Tibial artery (tissue), 4 donors: ENCODE results near the gene AFG1L.

Experiments used
- DNase-seq, 2 donors: peaks; one replicate each; pipeline ENCODE4 v3.0.0-alpha.2; 2019
- H3K27ac ChIP-seq, 2 donors: fragments of 200-600 bp; sonication (generic) in 1 of 2; 1 replicate in 1 of 2; 2 replicates in 1 of 2; pipeline ENCODE4 v1.5.1; 2018 to 2019; ENCODE audit warnings: mild to moderate bottlenecking in 1 of 2
- H3K27me3 ChIP-seq, 2 donors: fragments of 200-600 bp; sonication (generic) in 1 of 2; one replicate each; pipeline versions ENCODE4 v1.5.1 to v1.6.0; 2016 to 2019
- H3K36me3 ChIP-seq, 3 donors: fragments of 200-600 bp; sonication (generic) in 2 of 3; one replicate each; pipeline ENCODE4 v1.5.1; 2016 to 2019; ENCODE audit warnings: mild to moderate bottlenecking in 2 of 3
- H3K4me1 ChIP-seq, 4 donors: fragments of 200-600 bp; sonication (generic) in 2 of 4; 1 replicate in 3 of 4; 2 replicates in 1 of 4; pipeline ENCODE4 v1.5.1; 2016 to 2019
- H3K4me3 ChIP-seq, 2 donors: fragments of 200-600 bp; sonication (generic) in 1 of 2; 1 replicate in 1 of 2; 2 replicates in 1 of 2; pipeline ENCODE4 v1.5.1; 2018 to 2019; ENCODE audit warnings: mild to moderate bottlenecking in 2 of 2
- H3K9me3 ChIP-seq, 3 donors: fragments of 200-600 bp; sonication (generic) in 1 of 3; one replicate each; pipeline ENCODE4 v1.5.1; 2016 to 2019
- CTCF ChIP-seq, 2 experiments: fragments of 200-600 bp in 1 of 2; fragments of 450-650 bp in 1 of 2; IDR thresholded peaks; one replicate each; pipeline ENCODE4 v1.5.1; 2017 to 2019; ENCODE audit warnings: antibody characterized with exemption in 2 of 2, mild to moderate bottlenecking in 1 of 2, moderate library complexity in 1 of 2
- intact Hi-C: fragments of 100-400 bp; cut with DNase I; formaldehyde crosslinking; loops from one replicate; pipeline ENCODE4 v1.15.0; 2023; ENCODE audit warnings: low total_unique reads

AFG1L gene

GRCh38 chr6:108452711-108453195 is 157.9 kb downstream of the AFG1L start:
- Histone ChIP-seq H3K4me3 (no peak overlapping the region), H3K9me3 (no peaks in the 10 kb centered on the region), H3K27me3 (no peaks in the 10 kb centered on the region), H3K36me3 (no peaks in the 10 kb centered on the region), H3K27ac (no peak overlapping the region), H3K4me1 (no peaks in the 10 kb centered on the region)
- no peak for TF ChIP-seq CTCF (IDR thresholded peaks at IDR 0.05)
- no peak for DNase-seq
- intact Hi-C loops: no loop called here

GRCh38 chr6:108453601-108454185 is 158.8 kb downstream of the AFG1L start:
- DNase-seq: no peak
- Histone ChIP-seq H3K4me1 (no peaks in the 10 kb centered on the region), H3K27ac (no peak overlapping the region), H3K27me3 (no peaks in the 10 kb centered on the region), H3K4me3 (no peak overlapping the region), H3K36me3 (no peaks in the 10 kb centered on the region), H3K9me3 (no peaks in the 10 kb centered on the region)
- intact Hi-C loops: no loop called here
- TF ChIP-seq CTCF (IDR thresholded peaks at IDR 0.05): no peak

GRCh38 chr6:108454356-108454755 is 159.5 kb downstream of the AFG1L start:
- TF ChIP-seq CTCF (IDR thresholded peaks at IDR 0.05): no peak
- H3K9me3 ChIP-seq: no peaks in the 10 kb centered on the region
- no peak overlapping the region for H3K27ac ChIP-seq
- no peaks in the 10 kb centered on the region for H3K27me3 ChIP-seq
- H3K36me3 ChIP-seq: no peaks in the 10 kb centered on the region
- H3K4me1 ChIP-seq: no peaks in the 10 kb centered on the region
- intact Hi-C loops: no loop called here
- H3K4me3 ChIP-seq: no peak overlapping the region
- no peak for DNase-seq

GRCh38 chr6:108455688-108456087 is 160.8 kb downstream of the AFG1L start:
- H3K4me3 ChIP-seq: no peak overlapping the region
- H3K36me3 ChIP-seq: no peaks in the 10 kb centered on the region
- DNase-seq: no peak
- intact Hi-C loops: no loop called here
- H3K27ac ChIP-seq: no peak overlapping the region
- H3K27me3 ChIP-seq: no peaks in the 10 kb centered on the region
- H3K4me1 ChIP-seq: no peaks in the 10 kb centered on the region
- no peak for TF ChIP-seq CTCF (IDR thresholded peaks at IDR 0.05)
- H3K9me3 ChIP-seq: no peaks in the 10 kb centered on the region

GRCh38 chr6:108463784-108464183 is 168.9 kb downstream of the AFG1L start:
- no peak for DNase-seq
- TF ChIP-seq CTCF (IDR thresholded peaks at IDR 0.05): no peak
- H3K4me1 ChIP-seq: peaks cover 0 to 6% (median 0%) of the 10 kb centered on the region in 4 donors
- no peaks in the 10 kb centered on the region for H3K36me3 ChIP-seq
- no peak overlapping the region for H3K27ac ChIP-seq
- H3K9me3 ChIP-seq: no peaks in the 10 kb centered on the region
- no peaks in the 10 kb centered on the region for H3K27me3 ChIP-seq
- intact Hi-C loops: no loop called here
- no peak overlapping the region for H3K4me3 ChIP-seq
